Fibroblast of skin of left biceps (primary cell): ENCODE results near the gene TRMU.
A peak's percentile ranks its signal among the peaks of the same experiment; 100 is the strongest.
"Not testable (repeated sequence)": the region's sequence is repeated elsewhere in the genome, so short reads cannot be mapped to it uniquely, and the experiment has no call there.

Source experiments
- DNase-seq, 2 experiments: peaks; one replicate each; pipeline ENCODE4 v3.0.0-alpha.2; 2013; ENCODE audit warnings: low read depth in 2 of 2

Gene TRMU

DNA sequence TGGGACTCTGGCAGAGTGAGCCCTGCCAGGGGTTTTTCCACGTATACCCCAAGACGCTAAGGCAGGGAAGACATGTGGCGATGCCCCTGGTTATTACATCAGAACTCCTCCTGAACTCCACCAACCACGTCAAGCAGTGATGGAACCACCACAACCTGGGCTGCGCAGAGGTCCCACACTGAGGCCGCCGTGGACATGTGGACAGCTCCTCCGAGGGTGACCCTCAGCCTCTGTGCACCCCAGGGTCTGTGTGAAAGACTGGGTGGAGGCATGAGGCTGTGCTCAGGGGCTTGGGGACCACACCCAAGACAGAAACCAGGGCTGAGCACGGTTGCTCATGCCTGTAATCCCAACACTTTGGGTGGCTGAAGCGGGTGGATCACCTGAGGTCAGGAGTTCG, 52.2 kb downstream of the TRMU start:
- no peak for DNase-seq

DNA sequence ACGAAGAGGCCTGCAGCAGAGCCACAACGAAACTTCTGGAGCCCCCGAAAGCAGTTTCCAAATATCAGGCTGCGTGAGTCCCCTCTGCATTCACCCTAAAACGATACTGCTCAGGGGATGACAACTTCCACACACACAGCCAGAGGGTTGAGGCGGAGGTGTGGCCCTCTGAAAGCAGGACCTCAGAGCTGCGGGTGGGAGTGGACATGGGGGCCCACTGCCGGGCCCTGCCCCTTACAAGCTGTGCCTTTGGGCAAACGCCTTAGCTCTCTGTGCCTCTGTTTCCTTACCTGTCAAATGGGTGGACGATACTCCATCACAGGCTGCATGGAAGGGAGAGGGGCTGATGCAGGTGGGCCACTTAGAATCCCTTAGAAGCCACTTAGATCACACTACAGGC, 53.1 kb downstream of the TRMU start:
- no peak for DNase-seq

DNA sequence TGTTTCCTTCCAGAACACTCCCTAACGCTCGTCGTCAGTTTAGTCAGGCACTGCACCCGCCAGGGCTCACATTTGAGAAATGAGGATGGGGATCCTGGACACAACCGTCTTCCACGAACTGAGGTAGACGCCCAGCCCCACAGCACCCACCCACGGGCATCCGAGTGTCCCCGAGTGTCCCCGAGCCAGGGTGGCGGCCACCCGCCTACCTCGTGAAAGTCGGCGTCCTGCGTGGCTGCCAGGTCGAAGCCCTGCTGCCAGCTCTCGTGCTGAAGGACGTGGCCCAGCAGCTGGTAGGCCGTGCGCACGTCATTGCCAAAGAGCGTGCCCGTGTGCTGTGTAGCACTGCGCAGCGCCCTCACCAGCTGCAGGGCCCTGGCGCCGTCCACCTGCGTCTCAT, 53.6 kb downstream of the TRMU start:
- no peak for DNase-seq

DNA sequence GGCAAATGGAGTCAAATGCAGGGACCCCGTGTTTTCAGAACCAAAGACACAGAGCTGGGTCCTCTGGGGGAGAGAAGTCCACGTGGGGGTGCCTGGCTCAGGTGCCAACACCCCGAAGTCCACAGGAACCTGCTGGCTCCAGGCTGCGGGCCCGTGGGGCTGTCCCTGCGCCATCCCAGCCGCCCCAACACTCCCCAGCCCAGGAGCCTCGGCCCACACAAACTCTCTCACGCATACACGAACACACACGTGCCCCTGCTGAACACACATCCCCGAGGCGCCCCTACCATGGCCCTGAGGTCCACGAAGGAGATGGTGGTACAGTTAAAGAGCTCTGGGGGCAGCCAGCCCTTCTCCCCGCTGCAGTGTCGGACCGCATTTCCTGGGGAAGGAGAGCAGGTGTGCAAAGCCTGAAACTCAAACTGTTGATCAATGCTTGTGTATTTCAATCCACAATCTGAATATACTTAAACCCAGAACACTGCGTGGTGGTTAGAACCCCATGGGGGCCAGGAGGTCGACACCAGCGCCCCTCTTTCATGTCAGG, 54.7 kb downstream of the TRMU start:
- no peak for DNase-seq

DNA sequence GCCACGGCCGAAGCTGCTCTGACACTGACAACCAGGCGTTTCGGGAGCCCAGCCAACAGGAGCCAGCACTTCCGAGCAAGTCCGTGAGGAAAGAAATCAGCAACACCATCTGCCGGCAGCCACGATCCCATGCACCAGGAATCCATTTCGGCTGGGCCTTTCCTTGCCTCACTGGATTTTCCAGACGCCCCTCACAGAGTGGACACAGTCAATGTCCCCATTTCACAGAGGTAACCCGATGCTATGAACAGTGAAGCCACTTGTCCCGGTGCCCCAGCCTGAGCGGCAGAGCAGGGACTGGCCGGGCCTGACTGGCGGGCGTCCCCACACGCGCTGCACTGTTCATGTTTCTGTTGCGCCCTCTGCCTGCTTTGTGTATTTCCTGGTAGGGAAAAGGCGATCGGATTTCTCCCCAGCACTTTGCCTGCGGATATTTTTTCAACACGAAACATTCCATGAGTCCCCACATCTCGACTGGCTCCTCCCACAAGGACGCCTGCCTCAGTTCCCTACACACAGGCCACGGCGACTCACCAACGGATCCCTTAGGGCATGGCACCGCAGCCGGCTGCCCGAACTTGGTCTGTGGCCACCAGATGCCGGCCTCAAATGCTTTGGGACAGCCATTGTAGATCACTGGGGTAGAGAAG, 55.3 kb downstream of the TRMU start:
- peak; percentile 21 to 23 for DNase-seq

DNA sequence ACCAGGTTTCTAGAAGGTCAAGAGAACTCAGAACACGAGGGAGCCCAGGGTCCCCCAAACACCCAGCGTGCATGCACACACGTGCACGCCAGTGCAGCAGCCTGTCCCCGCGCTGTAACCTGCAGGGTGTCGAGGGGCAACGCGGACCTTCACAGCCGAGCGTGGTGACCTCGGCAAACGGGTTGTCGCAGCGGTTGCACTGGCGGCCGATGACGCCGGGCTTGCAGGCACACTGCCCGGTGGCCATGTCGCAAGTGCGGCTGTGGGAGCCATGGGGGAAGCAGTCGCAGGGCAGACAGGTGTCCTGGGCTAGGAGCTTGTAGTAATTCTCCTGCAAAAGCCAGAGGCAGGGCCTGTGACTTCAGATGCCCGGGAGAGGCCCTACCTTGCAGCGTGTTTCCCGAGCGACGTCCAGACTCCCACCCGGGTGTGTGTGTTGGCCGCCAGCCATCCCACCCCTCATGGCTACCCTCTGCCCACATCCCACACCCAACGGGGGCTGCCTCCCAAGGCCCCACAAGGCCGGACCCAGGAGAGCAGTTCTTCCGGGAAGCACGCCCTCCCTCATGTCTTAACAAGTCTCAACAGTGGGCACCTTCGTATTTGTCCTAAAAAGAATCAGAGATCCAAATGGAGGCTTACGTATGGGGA, 56.1 kb downstream of the TRMU start:
- DNase-seq, result no peak

DNA sequence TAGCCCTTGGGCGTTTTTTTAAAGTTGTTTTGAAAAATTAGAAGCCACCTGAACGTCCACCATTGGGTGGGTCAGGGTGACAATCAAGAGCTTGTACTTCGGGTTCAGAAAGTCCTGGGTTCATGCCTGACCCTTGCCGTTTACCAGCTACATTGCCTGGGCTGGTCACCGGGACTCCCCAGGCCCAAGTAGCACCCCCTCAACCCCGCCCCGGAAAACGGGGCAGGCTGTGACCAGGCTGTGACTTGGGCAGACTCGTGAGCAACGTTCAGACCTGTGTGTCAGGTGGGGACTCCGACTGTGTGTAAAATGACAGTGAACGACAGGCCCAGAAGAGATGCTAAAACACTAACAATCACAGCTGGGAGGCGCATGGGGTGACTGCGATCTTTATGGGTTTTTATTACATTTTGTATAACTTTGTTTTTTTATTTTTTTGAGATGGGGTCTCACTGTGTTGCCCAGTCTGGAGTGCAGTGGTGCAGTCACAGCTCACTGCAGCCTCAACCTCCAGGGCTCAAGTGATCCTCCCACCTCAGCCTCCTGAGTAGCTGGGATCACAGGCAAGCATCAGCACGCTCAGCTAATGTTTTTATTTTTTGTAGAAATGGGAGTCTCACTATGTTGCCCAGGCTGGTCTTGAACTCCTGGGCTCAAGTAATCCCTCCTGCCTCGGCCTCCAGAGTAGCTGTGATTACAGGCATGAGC, 56.8 kb downstream of the TRMU start:
- DNase-seq, result no peak

DNA sequence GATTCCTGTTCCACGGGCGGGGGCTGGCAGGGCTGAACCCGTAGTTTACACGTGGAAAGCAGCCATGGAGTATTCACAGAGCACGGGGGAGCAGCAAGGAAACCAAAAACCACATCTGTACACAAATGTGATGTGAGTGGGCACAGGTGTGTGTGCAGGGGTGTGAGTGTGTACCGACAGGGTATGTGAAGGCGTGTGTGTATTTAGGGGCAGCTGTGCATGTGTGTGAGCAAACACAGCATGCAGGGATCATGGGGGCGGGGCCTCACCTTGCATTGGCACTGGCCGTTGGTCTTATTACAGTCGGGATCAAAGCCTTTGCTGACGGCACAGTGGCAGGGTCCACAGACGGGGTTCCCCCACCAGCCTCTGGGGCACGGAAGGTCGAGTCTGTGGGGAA, 58.4 kb downstream of the TRMU start:
- DNase-seq, result no peak

DNA sequence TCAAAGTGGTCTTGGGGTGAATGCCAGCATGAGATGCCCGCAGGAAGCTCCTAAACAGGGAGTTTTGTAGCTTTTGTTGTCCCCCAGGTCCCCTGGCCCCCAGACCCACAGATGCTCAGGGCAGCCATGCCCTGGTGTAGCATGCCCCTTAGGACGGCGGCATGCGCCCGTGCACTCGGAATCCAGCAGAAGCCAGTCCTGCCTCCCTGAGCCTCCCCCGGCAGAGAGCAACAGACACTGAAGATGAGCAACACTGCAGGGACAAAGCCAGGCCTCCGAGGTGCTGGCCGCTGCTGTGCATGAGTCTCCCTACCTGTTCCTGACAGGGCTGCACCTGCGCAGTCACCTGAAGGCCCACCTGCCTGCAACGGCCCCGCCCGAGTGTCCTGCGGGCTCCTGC, 59.1 kb downstream of the TRMU start:
- DNase-seq, result no peak

DNA sequence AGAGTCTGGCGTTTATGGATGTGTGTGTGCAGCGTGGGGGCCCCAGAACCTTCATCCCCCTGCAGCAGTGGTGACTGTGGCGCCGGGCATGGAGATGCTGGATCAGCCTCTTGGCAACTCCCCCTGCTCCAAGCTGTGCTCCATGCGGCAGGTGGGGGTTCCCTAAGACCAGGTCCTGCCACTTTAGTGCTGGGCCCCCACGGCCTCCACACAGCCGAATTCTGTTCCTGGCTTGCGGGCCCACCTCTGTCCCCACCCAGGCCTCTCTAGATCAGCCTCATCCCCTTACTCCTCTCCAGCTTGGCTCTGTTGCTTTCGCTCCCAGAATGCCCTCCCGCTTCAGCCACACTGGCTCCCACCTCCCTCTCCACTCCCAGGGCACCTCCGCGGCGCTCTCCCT, 59.6 kb downstream of the TRMU start:
- DNase-seq, result no peak

DNA sequence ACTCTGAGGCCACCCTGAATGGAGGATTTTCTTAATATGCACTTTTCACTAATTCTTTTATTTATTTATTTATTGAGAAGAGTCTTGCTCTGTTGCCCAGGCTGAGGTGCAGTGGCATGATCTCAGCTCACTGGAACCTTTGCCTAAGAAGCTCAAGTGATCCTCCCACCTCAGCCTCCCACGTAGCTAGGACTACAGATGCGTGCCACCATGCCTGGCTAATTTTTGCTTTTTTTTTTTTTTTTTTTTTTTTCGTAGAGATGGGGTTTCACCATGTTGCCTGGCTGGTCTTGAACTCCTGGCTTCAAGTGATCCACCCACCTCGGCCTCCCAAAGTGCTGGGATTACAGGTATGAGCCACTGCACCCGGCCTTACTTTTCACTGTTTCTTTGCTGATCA, 61.5 kb downstream of the TRMU start:
- DNase-seq, result not testable (repeated sequence)

DNA sequence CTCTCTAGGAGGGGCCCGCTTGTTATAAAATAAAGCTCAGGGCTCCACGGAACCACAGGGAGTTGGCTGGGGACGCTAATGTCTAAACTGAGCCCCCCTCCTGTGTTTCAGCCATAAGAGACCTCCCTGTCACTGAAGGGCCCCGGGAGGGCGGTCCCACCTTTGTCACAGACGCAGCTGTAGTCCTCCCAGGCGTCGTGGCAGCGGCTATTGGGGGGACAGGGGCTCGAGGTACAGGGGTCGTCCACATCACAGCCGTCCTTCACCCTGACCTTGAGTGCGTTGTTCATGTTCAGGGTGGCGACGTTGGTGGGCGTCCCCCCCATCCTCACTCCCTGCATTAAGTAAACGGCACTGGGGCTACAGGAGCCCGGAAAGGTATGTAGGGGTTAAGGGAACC, 62.0 kb downstream of the TRMU start:
- DNase-seq, result no peak

DNA sequence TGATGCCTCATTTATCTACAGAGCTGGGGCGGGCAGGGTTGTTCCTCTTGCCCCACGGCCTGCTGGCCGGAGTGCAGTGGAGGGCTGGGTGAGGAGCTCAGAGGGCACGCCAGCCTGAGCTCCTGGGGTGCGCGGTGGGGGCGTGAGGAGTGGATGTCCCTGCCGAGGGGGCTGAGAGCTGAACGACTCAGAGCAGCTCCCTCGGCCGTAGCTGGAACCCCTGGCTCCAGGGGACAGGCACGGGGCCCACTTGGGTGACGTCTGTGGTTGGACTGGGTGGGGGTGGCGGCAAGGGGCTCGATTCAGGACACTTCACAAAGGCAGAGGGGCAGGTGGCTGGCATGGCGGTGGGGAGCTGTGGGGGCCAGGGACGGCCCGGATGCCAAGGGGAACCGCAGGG, 62.4 kb downstream of the TRMU start:
- no peak for DNase-seq

DNA sequence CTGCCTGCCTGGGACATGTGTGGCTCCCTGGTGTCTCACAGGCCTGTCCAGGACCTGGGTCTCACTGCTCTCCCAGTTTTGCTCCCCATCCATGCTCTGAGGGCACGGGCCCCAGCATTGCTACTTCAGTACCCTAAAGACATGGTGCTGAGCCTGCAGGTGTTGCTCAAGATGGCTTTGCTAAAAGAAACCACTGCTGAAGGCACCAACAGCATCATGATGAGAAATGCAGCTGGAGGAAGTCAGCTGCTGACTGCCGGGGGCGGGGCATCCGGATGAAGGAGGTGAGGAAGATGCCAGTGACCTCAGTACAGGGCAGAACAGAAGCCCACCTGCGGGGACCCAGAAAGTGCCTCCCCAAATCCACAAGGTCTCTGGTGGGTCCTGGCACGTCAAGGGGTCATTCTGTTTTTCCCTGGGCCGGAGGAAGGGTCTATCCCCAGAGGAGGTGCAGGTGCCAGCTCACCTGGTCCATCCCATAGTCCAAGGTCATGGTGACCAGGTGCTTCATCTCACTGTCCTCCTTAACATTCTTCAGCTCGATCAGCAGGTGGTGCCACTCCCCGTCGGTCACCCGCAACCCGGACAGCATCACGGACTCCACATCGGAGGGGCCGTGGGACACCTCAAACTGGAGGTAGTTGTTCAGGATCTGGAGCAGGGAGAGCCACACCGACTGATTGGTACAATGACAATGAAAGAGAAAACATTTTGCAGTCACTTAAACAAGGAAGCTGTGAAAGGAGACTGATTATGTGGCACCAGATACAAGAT, 63.9 kb downstream of the TRMU start:
- DNase-seq, result no peak

DNA sequence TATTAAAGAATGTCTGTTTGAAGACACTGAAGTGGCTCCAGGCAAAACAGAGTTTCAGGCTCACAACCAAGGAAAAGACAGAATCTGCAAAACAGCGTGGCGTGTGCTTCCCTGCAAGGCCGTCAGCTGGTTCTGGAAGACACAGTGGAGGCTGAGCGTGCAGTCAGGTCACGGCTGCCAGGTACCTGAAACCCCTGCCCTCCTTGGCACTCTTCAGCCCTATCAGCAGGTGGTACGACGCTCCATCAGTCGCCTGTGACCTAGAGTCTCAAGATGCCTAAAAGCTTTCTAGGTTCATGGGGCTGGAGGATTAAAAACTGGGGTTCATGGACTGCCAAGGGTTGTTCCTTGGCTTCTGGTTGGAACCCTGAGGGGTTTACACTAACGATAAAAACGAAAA, 65.9 kb downstream of the TRMU start:
- DNase-seq, result no peak

DNA sequence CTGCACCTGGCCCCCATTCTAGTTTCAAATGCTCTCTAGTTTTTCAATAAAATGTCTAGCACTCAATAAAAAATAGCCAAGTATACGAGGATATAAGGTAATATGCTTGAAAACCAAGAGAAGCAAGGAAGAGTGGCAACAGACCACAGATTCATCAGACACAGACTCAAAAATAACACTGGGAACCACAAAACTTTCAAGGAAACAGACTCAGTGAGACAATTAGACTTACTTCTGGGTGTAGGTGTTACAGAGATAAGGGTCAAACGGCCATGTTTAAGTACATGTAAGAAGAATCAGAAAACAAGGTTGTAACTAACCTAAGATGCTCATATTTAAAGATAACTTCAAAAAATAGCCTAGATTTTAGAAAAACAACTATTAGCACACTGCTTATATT, 67.0 kb downstream of the TRMU start:
- DNase-seq, result no peak

DNA sequence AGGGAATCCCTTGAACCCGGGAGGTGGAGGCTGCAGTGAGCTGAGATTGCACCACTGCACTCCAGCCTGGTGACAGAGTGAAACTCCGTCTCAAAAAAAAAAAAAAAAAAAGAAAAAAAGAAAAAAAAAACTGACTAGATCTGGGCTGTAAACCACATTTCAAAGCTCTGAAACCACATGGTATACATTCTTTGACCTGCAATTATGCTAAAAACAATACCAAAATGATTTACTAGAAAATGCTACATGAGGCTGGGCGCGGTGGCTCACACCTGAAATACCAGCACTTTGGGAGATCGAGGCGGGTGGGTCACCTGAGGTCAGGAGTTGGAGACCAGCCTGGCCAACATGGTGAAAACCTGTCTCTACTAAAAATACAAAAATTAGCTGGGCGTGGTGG, 68.4 kb downstream of the TRMU start:
- DNase-seq, result not testable (repeated sequence)

DNA sequence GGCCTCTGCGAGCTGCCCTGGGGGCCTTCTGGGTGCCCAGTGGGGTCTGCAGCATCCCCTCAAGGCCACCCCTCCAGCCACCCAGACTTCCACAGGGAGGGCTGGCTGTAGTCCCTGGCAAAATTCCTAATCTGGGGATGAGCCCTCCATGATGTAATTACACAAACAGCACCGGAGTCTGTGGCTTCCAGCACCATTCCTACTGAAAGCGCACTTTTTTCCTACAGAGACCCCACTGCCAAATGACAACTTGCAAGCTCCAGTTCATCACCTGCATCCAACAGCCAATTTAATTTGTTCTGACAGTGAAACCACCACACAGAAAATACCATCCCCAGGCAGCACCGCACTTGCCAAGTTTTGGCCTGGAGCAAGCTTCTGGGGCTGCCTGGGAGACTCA, 70.4 kb downstream of the TRMU start:
- DNase-seq, result no peak

DNA sequence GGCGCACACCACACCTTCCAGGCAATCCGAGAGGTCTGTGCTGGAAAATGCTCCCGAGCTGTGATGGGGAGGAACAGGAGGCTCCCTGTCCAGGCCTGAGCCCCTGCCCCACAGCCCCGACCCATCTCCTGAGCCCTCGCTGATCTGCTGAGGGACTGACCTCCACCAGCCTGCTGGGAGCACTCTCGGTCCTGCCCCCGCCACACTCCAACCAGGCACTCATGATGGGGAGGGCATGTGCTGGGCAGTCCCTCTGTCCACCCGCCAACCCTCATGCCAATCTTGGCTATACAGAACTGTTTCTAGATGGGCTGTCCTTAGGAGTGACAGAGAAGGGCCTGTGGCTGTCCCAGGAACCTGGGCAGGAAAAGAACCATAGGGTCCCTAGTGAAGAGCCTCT, 70.8 kb downstream of the TRMU start:
- no peak for DNase-seq

DNA sequence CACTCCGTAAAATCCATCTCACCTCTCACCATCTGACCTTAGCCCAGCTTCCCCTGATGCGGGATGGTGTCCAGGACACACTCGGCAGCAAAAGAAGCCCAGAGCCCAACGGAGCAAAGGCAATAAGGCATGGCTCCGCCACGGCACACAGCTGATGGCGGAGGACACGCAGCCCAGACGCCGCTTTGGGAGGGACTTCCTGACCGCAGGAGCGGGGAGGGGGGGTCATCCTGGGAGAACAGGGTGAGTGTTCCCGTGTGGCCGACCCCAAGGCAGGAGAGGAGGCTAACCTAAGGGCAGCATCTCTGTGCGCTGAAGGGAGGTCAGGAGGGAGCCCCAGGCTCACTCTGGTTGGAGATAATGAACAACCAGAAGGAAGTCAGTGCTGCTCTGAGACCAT, 71.3 kb downstream of the TRMU start:
- no peak for DNase-seq
